NCI-H460 (cell line): ENCODE data around the gene KLHL22. TPM values are rescaled to one million over a fixed set of nuclear protein-coding genes. Genes with fewer than 3 reads are reported as not detected.
"Not testable (repeated sequence)": the region's sequence is repeated elsewhere in the genome, so short reads cannot be mapped to it uniquely, and the experiment has no call there.

ENCODE experiments used
- DNase-seq: peaks from one replicate; pipeline ENCODE4 v3.0.0-alpha.2; 2016; ENCODE audit warnings: low read depth; ENCODE audit errors: extremely low read depth
- total RNA-seq: library from RNA; depleted of rRNA; stranded (reverse); fragments of >200 nt; shearing (Covaris generic); gene quantifications from 2 replicates; pipeline ENCODE4 v1.2.3, GENCODE V29; 2014

KLHL22 gene
- total RNA-seq, 1 experiment from 2014 or later = 8.7 TPM

DNA sequence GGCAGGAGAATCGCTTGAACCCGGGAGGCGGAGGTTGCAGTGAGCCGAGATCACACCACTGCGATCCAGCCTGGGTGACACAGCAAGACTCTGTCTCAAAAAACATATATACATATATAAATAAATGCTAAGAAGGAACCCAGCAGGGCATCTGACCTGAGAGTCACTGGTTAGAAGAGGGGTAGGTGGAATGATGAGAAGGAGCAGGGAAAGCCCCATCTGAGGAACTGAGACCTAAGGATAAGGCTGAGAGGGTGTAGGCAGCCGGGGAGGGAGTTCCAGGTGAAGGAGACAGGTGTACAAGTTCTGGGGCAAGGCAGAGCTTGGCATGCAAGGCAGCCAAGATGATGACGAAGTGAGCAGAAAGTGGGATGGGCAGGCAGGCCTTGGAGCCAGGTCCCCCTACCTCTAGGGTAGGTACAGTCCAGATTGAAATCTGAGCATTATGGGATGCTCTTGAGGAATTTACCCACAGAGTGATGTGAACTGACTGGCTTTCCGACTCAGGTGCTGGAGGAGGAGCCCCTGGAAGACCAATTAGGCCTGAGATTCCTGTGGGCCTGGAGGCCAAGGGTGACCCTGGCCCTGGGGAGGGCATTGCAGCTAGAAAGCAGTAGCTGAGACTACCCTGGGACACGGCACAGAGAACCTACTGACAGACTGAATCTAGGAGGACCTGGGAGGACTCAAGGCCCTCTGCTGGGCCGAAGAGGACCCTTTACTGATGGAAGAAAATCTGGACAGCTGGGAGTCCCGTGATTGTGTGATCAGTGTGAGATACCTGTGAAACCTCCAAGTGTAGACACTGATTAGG lies 22.8 kb downstream of the KLHL22 start:
- DNase-seq = no peak

DNA sequence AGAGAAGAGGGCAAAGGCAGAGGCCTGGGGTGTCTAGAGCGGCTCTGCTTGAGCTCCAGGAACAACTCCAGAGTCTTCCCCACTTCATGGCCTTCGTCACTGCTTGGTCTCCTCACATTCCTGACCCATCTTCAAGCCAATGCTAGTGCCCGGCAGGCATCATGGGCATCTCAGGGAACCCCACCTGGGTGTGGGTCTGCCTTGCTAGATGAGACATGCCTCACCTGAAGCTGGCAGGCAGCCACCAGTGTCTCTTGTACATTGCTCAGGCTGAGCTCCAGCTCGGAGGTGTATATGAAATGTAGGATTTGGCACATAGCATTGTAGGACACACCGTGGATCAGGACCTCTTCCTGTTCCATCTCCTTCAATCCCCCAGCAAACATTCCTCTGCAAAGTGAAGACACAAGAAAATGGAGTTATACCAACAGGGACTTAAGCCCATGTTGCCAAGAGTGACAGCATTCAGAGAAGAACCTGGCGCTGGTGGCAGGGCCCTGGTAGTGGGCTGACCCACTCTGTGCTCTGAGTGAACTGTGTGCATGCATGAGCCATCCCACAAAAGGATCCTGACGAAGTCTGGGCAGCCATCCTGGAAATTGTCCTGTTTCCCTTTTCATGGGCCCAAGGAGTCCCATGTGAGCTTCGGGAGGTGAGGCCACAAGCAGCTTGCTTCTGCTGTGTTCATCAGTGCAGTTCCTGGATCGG lies 24.3 kb downstream of the KLHL22 start:
- no peak for DNase-seq

DNA sequence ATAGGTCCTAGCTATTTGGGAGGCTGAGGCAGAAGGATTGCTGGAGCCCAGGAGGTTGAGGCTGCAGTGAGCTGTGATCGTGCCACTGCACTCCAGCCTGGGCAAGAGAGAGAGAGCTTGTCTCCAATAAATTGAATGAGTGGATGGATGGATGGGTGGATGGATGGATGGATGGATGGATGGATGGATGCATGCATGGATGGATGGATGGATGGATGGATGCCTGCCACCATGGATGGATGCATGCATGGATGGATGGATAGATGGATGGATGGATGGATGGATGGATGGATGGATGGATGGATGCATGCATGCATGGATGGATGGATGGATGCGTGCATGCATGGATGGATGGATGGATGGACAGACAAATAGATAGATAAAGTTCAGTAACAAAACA lies 25.1 kb downstream of the KLHL22 start:
- not testable (repeated sequence) for DNase-seq

DNA sequence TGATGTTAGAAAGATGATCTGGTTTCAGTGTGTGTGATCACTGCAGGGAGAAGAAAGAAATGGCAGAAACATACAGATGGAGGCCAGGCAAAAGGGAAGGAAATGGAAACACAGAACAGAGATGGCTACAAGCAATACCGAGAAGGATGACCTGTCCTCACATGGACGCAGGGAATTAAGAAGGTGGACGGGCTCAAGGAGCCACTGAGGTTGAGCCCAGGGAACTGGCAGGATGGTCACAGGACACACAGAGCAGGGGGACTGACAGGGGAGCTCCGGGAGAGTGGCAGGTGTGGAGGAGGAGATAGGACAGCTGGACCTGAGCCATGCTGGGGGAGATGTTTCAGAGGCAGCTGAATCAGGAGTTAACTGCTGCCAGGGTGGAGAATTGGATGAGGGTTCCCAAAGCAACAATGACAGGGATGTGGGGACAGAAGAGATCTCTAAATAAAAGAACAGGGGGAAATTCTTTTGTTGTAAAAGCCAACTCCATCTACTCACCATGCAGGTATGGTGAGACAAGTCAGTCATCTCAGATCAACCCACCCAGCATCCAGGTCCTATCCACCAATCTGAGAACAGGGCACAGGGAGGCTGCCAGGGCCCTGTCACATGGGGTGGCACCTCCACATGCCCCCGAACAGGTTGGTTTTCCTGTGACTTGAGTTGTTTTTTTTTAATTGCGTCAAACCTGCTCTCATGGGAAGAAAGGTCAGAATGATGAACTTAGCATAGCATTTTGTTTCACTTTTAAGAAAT lies 26.3 kb downstream of the KLHL22 start:
- DNase-seq = no peak

DNA sequence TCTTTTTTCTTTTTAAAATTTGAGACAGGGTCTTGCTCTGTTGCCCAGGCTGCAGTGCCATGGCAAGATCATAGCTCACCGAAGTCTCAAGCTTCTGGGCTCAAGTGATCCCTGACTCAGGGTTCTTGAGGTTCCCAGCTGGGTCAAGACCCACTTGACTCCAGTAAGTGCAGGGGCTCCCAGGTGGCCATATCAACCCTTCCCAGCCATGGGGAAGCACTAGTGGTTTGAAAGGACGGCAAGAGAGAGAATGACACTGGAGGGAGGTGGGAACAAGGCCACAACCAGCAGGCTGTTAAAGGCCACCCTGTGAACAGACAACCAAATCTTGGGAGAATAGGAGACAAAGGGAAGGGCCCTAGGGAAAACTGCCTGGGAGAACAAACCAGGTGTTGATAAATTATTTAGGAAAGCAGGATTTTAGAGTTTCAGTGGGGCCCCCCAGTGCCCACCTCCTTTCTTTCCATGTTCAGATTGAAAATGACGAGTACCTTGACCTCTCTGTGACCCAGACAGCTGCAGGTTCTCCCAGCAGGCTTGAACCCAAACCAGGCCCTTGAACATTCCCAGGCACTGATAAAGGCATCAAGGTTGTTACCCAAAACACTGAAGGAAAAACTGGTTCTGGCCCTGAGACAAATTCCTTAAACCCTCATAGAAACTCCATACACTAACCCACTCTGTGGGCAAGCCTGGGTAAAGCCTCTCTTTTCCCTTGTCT lies 28.8 kb downstream of the KLHL22 start:
- DNase-seq = no peak

DNA sequence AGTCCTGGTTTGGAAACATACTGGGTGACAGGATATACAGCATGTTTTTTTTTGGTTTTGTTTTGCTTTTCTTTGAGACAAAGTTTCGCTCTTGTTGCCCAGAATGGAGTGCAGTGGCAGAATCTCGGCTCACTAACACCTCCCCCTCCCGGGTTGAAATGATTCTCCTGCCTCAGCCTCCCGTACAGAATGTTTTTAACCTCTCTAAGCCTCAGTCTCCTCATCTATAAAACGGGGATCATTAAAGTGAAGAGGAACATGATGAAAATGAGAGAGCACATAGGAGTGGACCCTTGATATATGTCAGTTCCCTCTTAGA lies 29.9 kb downstream of the KLHL22 start:
- DNase-seq = no peak

DNA sequence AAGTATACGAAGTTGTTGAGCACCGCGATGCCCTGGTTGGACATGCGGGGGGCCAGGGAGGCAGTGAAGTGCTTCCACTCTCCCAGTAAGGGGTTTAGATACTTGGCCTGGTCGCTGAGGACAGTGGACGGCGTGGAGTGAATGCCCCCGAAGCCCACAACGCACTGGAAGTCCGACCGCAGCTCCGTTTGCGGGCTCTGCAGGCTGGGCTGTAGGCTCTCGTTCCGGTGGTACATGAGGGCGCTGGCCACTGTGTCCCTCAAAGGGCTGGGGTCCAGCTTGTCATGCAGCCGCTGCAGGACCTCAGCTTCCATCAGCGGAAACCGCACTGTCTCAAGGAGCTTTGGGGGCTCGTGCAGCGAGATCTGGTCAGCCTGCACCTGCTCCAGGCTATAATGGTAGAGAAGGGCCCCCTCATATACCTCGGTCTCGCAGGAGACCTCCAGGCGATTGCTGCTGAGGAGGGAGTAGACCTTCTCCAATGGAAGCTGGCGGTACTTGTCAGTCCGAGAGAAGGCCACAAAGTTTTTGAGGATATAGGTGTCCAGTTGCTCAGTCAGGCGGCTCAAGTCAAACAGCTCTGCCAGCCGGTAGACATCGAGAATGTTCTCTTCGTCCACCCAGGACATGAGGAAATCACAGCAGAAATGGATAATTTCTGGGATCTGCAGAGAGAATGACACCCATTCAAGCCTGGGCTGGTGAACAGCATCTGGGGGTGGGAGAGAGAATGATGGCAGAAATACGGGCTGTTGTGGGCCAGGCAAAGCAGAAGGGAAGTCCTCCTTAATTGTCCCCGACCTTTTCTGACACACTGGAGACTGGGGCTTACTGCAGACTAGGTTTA lies 30.5 kb downstream of the KLHL22 start:
- no peak for DNase-seq

DNA sequence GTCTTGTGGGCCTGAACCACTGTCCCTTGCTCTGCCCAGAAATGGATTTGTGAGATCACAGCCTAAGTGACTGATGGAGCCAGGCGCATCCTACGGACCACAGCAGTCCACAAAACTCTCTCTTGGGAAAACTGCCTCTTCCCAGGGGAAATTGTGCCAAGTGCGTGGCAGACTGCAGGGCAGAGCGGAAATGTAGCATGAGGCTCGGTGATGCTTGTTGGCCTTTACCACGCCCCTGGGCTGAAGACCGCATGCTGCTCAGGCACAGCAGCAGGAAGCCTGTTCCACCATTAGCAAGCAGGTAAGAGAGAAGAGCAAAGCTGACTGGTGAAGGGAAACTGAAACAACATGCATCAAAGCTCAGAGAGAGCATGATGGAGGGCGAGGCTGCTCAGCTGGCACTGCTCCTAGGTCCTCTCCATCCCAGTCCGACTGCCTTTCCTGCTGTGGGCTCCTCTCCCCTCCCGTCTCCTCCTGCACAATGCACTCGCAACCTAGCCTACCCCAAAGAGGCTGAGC lies 31.4 kb downstream of the KLHL22 start:
- DNase-seq = no peak

DNA sequence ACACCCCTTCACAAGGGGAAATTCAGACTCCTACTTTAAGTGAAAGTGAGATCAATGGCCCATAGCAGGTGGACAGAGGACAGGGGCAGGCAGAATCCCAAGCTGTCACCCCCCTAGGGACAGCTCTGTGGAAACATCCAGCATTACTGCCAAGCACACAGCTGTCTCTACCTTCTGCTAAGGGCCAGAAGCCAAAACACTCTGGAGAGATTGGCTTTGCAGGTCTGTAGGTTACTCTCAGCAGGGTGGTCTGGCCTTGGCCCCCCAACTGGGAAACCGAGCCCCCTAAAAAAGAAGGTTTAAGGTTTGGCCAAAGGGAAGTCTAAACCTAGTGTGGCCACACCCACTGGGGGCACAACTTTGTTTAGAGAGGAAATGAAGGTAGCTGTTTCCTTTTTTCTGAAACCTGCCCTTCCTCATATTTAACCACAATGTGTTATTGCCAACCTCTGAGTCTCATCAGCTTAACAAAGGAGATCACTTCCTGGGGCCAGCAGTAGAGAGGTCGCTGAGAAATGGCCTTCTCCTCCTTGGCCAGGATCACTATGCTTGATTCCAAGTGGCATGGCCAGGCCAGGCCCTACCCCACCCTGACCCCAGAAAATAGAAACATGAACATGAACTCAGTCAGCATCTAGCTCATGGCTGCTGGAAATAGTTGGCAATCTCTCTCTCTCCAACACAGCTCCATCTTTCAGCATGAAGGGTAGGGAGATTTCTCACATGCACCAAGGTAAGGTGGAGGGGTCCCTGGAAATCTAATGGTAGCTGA lies 32.1 kb downstream of the KLHL22 start:
- DNase-seq = no peak

DNA sequence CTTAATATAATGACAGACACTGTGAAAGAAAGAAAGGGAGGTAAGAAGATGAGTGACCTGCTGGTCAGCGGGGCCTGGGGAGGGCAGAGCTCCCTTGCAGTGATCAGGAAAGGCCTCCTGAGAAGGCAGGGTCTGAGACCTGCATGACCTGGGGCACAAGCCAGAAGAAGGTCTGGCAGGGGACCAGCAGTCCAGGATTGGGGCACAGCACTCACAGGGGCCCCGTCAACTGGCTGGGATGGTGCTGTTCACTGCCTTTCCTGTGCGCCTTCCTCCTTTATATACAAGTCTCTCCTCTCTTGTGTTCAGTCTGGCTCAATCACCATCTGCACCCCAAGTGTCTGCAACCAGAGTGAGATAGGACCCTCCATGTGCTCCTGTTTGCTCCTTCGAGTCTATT lies 35.7 kb downstream of the KLHL22 start:
- no peak for DNase-seq

DNA sequence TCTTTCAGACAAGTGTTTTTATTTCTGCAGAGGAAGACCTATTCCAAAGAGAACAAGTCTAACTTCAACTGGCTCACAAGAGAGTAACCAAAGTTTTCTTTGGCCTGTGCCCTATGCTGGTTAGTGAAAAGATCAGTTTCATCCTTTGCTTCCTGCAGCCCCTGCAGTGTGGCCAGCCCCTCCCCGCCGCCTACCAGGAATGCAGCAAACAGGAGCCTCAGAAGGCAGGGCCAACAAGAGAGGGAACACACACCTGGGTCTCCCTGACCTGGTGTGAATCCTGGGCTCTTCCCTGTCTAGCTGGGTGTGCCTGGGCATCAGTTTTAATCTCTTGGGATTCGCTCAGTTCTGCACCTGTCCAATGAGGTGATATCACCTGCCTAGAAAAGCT lies 36.4 kb downstream of the KLHL22 start:
- DNase-seq = no peak

DNA sequence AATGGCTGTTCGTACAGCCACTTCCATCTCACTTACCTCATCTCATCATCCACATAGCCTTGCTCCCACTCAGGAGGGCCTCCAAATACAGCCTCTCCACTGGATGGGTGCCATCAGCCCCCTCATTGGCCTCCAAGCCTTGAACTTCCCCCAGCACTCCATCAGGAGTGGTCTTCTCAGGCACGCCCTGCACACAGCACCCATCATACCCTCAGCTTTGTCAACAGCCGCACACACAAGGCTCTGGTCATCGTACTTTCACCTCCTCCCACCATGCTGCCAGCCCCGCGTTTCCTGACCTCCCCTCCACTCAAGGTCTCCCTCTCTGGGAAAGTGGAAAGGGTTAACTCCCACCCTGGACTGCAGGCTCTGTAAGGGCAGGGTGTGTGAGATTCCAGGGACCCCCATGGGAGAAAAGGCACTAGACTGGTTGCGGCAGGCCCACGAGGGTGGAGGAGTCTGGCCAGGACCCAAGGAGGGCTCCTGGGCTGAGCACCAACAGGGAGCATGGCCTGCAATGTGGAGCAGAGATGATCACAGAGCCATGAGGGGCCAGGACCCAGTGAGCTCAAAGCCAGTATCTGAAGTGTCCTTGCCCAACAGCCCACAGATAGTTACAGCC lies 37.0 kb downstream of the KLHL22 start:
- no peak for DNase-seq

DNA sequence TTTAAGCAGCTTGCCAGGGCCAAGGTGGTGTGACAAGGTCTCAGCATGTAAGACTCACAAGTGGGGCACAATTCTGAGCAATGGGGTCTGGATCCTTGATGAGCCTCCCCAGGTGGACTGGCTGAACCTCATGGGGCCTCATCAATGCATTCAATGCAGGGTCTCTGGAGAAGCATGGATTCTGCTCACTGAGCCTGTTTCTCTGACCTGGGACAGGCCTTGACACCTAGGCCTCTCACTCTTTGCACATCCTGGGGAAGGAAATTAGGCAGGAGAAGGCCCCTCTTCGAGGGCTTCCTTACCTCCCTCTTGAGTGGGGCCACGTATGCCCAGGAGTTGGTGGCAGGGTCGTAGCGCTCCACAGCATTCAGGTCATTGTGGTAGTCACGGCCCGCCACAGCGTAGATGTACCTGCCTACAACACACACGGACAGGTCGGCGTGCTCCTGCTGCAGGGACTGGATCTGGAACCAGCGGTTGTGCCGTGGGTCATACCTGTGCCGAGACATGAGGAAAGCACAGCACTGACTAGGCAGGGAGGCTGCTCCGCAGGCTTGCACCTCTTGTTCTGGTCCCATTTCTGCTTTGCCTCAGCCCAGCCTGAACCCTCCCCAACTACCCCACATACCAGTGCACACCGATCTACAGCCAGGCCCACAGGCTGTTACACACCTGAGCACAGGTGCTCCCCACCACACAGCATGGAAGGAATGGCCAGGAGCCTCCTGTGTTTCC lies 37.9 kb downstream of the KLHL22 start:
- DNase-seq = no peak

DNA sequence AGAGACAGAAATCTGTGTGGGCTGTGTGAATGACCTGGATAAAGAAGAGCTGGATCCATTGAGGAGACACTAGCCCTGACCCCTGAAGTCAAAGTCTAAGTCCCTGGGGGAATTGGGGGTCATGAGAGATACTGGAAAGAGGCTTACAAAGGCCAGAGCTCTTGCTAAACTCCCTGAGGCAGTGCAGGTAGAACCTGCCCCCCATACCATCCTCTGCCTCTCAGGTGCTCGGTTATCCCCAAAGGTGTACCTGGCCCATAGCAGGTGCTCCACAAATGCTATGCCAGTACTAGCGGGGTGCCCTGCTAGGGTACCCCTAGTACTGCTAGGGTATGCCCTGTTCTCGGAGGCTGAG lies 38.9 kb downstream of the KLHL22 start:
- no peak for DNase-seq

DNA sequence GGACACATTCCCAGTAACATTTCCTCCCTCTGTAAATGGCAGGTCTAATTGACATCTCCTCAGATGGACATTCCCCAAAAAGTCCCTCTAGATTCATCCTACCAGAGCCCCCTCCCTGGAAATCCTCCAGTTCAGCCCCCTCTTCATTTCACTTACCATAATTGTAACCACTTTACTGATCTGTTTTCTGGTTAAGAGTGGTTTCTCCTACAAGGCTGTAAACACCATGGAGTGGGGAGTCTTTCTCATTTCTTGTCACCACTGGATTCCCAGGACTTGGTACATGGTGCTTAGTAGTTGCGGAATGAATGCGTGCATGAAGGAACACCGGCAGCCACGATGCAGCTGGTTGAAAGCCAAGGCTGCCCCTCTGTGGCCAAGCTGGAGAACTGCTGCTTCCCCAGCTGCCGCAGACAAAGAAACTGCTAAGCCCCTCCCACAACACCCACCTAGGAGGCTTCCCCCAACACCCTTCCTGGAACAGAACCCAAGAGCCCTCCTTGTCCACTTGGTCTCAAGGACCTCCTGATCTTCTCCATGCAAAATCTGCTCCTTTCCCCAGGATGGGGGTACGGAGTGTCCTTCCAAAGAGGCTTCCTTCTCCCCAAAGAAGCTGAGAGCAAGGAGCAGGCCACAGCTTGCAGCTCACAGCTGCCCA lies 39.4 kb downstream of the KLHL22 start:
- DNase-seq = peak; percentile 59

DNA sequence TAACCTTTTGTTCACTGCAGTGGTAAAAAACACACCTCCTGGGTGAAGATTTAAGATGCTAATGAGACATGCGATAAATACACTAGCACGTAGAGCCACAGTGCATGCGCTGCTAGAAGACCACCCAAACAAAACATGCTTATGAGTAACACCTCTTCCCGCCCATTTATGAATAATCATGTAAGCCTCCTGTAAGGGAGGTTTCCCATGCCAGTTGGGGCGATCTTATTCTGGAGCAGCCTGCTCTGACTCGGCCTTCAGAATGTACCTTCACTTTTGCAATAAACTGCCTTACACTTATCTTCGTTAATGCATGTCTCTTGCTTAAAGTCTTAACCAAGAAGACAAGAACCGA lies 39.9 kb downstream of the KLHL22 start:
- DNase-seq = no peak

DNA sequence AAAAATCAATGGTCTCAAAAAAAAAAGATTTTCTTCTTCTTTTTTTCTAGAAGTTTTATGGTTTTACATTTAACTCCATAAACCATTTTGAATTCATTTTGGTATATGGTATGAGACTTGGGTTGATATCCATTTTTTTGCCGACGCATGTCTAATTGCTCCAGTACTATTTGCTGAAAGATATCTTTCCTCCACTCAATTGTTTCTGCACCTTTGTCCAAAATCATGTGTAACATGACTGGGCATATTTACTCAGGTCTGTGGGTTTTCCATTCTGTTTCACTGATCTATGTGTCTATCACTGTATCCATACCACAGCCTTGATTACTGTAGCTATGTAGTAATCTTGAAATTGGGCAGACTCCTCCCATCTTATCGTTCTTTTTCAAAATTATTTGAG lies 42.4 kb downstream of the KLHL22 start:
- no peak for DNase-seq

DNA sequence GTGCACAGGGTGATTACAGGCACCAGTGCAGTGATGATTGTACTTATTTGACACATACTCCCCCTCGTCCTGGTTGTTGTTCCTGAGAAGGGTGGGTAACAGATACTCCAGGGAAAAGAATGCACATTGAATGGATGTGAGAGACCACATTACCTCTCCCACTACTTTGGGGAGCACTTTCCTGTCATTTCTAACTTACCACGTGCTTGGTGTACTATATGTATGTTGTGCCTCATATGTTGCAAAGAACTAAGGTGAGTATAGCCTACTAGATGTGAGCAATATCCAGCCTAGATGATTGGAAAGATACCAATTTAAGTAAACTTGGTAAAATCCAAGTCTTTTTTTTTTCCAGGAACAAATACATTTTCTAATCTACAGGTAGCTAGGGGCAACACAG lies 43.7 kb downstream of the KLHL22 start:
- DNase-seq = no peak
